ENCODE data around the gene ZSWIM5.
"Not testable (repeated sequence)": the region's sequence is repeated elsewhere in the genome, so short reads cannot be mapped to it uniquely, and the experiment has no call there.

Gene ZSWIM5

GRCh38 chr1:44999232-44999631 lies 207.2 kb downstream of the ZSWIM5 start:
- DNase-seq, result no peak

DNA sequence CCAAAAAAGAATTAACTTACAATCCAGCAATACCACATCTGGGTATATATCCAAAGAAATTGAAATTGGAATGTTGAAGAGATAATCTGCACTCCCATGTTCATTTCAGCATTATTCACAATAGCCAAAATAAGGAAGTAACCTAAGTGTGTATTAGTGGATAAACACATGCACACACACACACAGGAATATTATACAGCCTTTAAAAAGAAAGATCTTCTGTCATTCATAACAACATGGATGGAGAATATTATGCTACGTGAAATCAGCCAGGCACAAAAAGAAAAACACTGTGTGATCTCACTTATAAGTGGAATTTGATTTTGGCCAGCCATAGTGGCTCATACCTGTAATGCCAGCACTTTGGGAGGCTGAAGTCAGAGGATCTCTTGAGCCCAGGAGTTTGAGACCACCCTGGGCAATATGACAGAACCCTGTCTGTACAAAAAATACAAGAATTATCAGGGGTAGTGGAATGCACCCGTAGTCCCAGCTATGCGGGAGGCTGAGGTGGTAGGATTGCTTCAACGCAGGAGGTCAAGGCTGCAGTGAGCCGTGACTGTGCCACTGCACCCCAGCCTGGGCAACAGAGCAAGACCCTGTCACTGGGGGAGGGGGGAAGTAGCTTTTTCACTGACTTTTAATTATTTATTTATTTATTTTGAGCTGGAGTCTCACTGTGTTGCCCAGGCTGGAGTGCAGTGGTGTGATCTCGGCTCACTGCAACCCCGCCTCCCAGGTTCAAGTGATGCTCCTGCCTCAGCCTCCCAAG lies 210.8 kb downstream of the ZSWIM5 start:
- DNase-seq, result no peak

- DNase-seq, result no peak
Observed at GRCh38 chr1:44994309-44994898, 212.0 kb downstream of the ZSWIM5 start.

DNA sequence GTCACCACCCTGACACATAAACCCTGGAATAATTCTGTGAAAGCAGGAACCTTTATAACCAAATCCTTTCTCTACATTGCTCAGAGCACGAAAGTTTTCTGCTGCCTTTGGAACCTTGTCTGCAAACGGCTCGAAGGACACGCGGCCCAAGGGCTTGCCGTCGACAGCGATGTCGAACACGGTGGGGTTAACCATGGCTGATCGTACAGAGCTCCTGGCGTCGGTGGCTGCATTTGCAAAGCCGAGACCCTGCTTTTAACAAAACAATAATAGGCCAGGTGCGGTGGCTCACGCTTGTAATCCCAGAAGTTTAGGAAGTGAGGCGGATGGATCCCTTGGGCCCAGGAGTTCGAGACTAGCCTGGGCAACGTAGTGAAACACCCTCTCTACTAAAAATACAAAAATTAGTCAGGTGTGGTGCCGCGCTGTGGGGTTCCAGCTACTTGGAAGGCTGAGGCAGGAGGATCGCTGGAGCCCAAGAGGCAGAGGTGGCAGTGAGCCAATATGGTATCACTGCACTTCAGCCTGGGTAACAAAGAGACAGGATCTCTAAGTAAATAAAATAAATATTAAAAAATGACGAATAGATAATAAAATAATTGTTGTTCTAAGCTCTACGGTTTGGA lies 217.8 kb downstream of the ZSWIM5 start:
- no peak for DNase-seq

- no peak for DNase-seq
Observed at GRCh38 chr1:44985747-44986359, 220.6 kb downstream of the ZSWIM5 start.

DNA sequence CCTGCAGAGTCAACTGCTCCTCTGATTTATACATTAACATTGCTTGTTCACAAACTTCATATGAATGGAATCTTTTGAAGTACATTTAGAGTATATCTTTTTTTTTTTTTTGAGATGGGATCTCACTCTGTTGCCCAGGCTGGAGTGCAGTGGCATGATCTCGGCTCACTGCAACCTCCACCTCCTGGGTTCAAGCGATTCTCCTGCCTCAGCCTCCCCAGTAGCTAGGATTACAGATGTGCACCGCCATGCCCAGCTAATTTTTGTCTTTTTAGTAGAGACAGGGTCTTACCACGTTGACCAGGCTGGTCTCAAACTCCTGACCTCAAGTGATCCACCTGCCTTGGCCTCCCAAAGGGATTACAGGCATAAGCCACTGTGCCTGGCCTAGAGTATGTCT lies 229.0 kb downstream of the ZSWIM5 start:
- DNase-seq, result not testable (repeated sequence)

- DNase-seq, result no peak
Observed at GRCh38 chr1:44976252-44976651, 230.2 kb downstream of the ZSWIM5 start.

DNA sequence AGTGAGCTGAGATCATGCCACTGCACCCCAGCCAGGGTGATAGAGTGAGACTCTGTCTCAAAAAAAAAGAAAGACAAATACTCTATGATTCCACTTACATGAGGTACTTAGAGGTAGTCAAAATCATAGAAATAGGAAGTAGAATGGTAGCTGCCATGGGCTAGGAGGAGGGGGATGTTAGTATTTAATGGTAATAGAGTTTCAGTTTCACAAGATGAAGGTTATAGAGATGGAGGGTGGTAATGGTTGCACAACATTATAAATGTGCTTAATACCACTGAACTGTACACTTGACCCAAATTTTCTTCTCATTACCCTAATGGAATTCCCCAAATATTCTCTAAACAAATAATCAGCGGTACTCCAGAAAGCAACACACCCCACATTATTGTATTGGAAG lies 232.8 kb downstream of the ZSWIM5 start:
- DNase-seq, result no peak

GRCh38 chr1:44970317-44970716 lies 236.1 kb downstream of the ZSWIM5 start:
- DNase-seq, result no peak

All from SW 1271 (cell line).